GM20000 (cell line): ENCODE measurements around the gene CHRM3.

Experiments
- DNase-seq: peaks from one replicate; pipeline ENCODE4 v3.0.0; 2012; ENCODE audit warnings: low spot score
- CTCF ChIP-seq: IDR thresholded peaks from 2 replicates; pipeline ENCODE4 v1.5.1; 2012; ENCODE audit warnings: mild to moderate bottlenecking, control low read depth; ENCODE audit errors: extremely low read depth, missing control alignments

Gene CHRM3

GRCh38 chr1:239417221-239417620 is 30.9 kb downstream of the CHRM3 start:
- no peak for TF ChIP-seq CTCF
- no peak for DNase-seq

- no peak for TF ChIP-seq CTCF
- no peak for DNase-seq
These were observed 31.7 kb downstream of the CHRM3 start for GRCh38 chr1:239417986-239418640.

- TF ChIP-seq CTCF: no peak
- no peak for DNase-seq
These were observed 32.3 kb downstream of the CHRM3 start for GRCh38 chr1:239418681-239419080.

- no peak for DNase-seq
- no peak for TF ChIP-seq CTCF
These were observed 35.4 kb downstream of the CHRM3 start for GRCh38 chr1:239421811-239422210.

- DNase-seq: no peak
- no peak for TF ChIP-seq CTCF
These were observed 36.5 kb downstream of the CHRM3 start for GRCh38 chr1:239422818-239423217.

GRCh38 chr1:239426821-239427475 is 40.6 kb downstream of the CHRM3 start:
- no peak for DNase-seq
- TF ChIP-seq CTCF: no peak

- no peak for TF ChIP-seq CTCF
- DNase-seq: no peak
These were observed 41.3 kb downstream of the CHRM3 start for GRCh38 chr1:239427712-239428111.
